ENCODE measurements around the gene TRMT11. TPM values are rescaled to one million over a fixed set of nuclear protein-coding genes. Genes with fewer than 3 reads are reported as not detected.

The TRMT11 gene
- total and polyA plus RNA-seq, 2 of the 8 experiments (the other 6 are each of a cell fraction or from before 2014, with no cell fraction given), result 19.7 to 32.4 TPM

- Histone ChIP-seq H3K4me1 (replicated peaks in 1 of 4; ENCODE audit: control insufficient read depth in 3 of 4, insufficient read depth in 4 of 4, low read length in 3 of 4) (peaks cover 0 to 9% (median 5%) of the 10 kb centered on the region in 4 experiments; a peak in 4 of 7 replicates), H3K27ac (ENCODE audit: low read depth, low read length) (no peak overlapping the region), H3K9me3 (ENCODE audit: insufficient read depth in 2 of 2, low read depth in 1 of 2, low read length in 1 of 2) (no peaks in the 10 kb centered on the region), H3K36me3 (ENCODE audit: control insufficient read depth in 2 of 4, insufficient read depth in 4 of 4, low read length in 3 of 4) (no peaks in the 10 kb centered on the region), H3K4me2 (ENCODE audit: insufficient read depth in 1 of 2, low read depth in 2 of 2, low read length in 2 of 2) (peak overlapping the region; percentile 4 to 74; a peak in 3 of 4 replicates), H3K9ac (replicated peaks in 1 of 4; ENCODE audit: extremely low read depth in 1 of 4, low read depth in 3 of 4, low read length in 3 of 4) (no peak overlapping the region), H3K14ac (ENCODE audit: insufficient read length) (no peak overlapping the region), H3K56ac (replicated peaks; ENCODE audit: insufficient read length, low read depth, low read length) (no peak overlapping the region), H4K8ac (ENCODE audit: extremely low read depth, insufficient read depth, low read length) (no peak overlapping the region), H3K79me2 (ENCODE audit: control insufficient read depth in 1 of 2, insufficient read depth in 2 of 2, low read length in 2 of 2) (peaks cover 0 to 11% of the 10 kb centered on the region in 2 experiments; a peak in 1 of 4 replicates), H2AK5ac (ENCODE audit: low read depth, low read length) (no peak overlapping the region), H3K4me3 (ENCODE audit: extremely low read depth in 1 of 4, insufficient read depth in 2 of 4, low read depth in 3 of 4, low read length in 4 of 4) (peak overlapping the region in 3 of 4 experiments; percentile 88 to 94 (median 92); a peak in 7 of 8 replicates), H3K27me3 (replicated peaks in 1 of 4; ENCODE audit: control insufficient read depth in 3 of 4, extremely low read depth in 1 of 4, insufficient read depth in 3 of 4, low read length in 3 of 4) (no peaks in the 10 kb centered on the region), H4K91ac (replicated peaks; ENCODE audit: insufficient read length, low read length) (no peak overlapping the region), H2BK20ac (ENCODE audit: low read length) (no peak overlapping the region), H2AFZ (ENCODE audit: low read length) (peak overlapping the region; percentile 7; the same call in 1 of the 2 replicates), H2BK15ac (ENCODE audit: low read length) (no peak overlapping the region), H4K20me1 (replicated peaks in 1 of 2; ENCODE audit: control insufficient read depth in 1 of 2, insufficient read depth in 2 of 2, low read length in 2 of 2) (no peaks in the 10 kb centered on the region), H3K18ac (ENCODE audit: extremely low read depth, low read length) (no peak overlapping the region), H2BK5ac (ENCODE audit: low read depth, low read length) (no peak overlapping the region), H4K5ac (ENCODE audit: insufficient read length, low read depth, low read length) (no peak overlapping the region), H2BK12ac (ENCODE audit: low read depth, low read length) (no peak overlapping the region), H3K23ac (ENCODE audit: insufficient read length) (no peak overlapping the region), H2BK120ac (replicated peaks; ENCODE audit: low read depth, low read length) (no peak overlapping the region), H3K79me1 (ENCODE audit: low read depth, low read length) (no peaks in the 10 kb centered on the region), H3K4ac (replicated peaks; ENCODE audit: insufficient read length, low read depth, low read length) (no peak overlapping the region), H3K23me2 (ENCODE audit: low read depth, low read length) (no peaks in the 10 kb centered on the region; the same call in 1 of the 2 replicates)
- ChIA-PET POLR2A (ENCODE audit: partially characterized antibody) (interaction anchor here (0.6 to 1.4 kb wide), 6 partner anchors 10 to 175 kb away, joined by 3 to 4 read pairs (median 3); partner anchors contain the start of gene TRMT11), CTCF (ENCODE audit: partially characterized antibody) (interaction anchor here (0.6 to 7.3 kb wide), 48 partner anchors 8 to 1044 kb away, joined by 3 to 77 read pairs (median 4); partner anchors contain the start of genes NCOA7 and TRMT11)
- 44% methylated on average over 5 of the region's 5 CpGs; no CpG with 5 or more reads in 1 of the 2 experiments for WGBS, 2 experiments (ENCODE audit: extremely low coverage in 1 of 2, insufficient coverage in 1 of 2, insufficient read length in 1 of 2, insufficient replicate concordance in 2 of 2, low coverage in 1 of 2, low lambda C conversion rate in 2 of 2, missing lambda C conversion rate in 1 of 2)
- no peak for FAIRE-seq
- no peak for DNase-seq (ENCODE audit: low read depth in 1 of 2, low spot score in 2 of 2)
- TF ChIP-seq KDM1A (IDR thresholded peaks at IDR 0.05; ENCODE audit: borderline replicate concordance, low read length), result no peak
- no peak for TF ChIP-seq SIRT6 (IDR thresholded peaks at IDR 0.05; ENCODE audit: low read length)
- TF ChIP-seq NANOG (IDR thresholded peaks at IDR 0.05; ENCODE audit: insufficient read depth, low read depth, low read length, poor library complexity, severe bottlenecking), result no peak
- no peak for TF ChIP-seq TCF12 (IDR thresholded peaks at IDR 0.05; ENCODE audit: low read depth, low read length)
Observed at GRCh38 chr6:125955973-125956372, 30.4 kb upstream of the TRMT11 start.
